Measurements from ENCODE around the gene CSH2. TPM values are rescaled to one million over a fixed set of nuclear protein-coding genes. Genes with fewer than 3 reads are reported as not detected.
A peak's percentile ranks its signal among the peaks of the same experiment; 100 is the strongest.
"Not testable (repeated sequence)": the region's sequence is repeated elsewhere in the genome, so short reads cannot be mapped to it uniquely, and the experiment has no call there.

The CSH2 gene
- total RNA-seq, 1 experiment from 2014 or later: not detected

GRCh38 chr17:63896524-63897354 is 23.3 kb upstream of the CSH2 start, which contains the start of gene CSH1:
Gene CSH1 (minus strand): TSS chr17:63896574. CDS start chr17:63896511, 63 bp downstream.
- DNase-seq (ENCODE audit: low read depth): not testable (repeated sequence)

GRCh38 chr17:63894821-63895220 is 21.3 kb upstream of the CSH2 start:
- not testable (repeated sequence) for DNase-seq (ENCODE audit: low read depth)

GRCh38 chr17:63894021-63894420 is 20.5 kb upstream of the CSH2 start:
- DNase-seq (ENCODE audit: low read depth): not testable (repeated sequence)

GRCh38 chr17:63892316-63893037 is 19.0 kb upstream of the CSH2 start:
- DNase-seq (ENCODE audit: low read depth): not testable (repeated sequence)

- peak; percentile 18 for DNase-seq (ENCODE audit: low read depth)
Observed at GRCh38 chr17:63889026-63889848, 15.8 kb upstream of the CSH2 start.

GRCh38 chr17:63885119-63885518 is 11.6 kb upstream of the CSH2 start:
- not testable (repeated sequence) for DNase-seq (ENCODE audit: low read depth)

- DNase-seq (ENCODE audit: low read depth): not testable (repeated sequence)
Observed at GRCh38 chr17:63882626-63883126, 9.2 kb upstream of the CSH2 start.

GRCh38 chr17:63881935-63882601 is 8.6 kb upstream of the CSH2 start, which contains the start of gene GH2:
Gene GH2 (minus strand): TSS chr17:63881944. CDS start chr17:63881801, 143 bp downstream.
- peak; percentile 41 for DNase-seq (ENCODE audit: low read depth)

GRCh38 chr17:63881337-63881736 is 7.9 kb upstream of the CSH2 start:
- DNase-seq (ENCODE audit: low read depth): peak; percentile 13

GRCh38 chr17:63880706-63881105 is 7.2 kb upstream of the CSH2 start:
- DNase-seq (ENCODE audit: low read depth): no peak

- DNase-seq (ENCODE audit: low read depth): not testable (repeated sequence)
Observed at GRCh38 chr17:63878413-63878812, 4.9 kb upstream of the CSH2 start.

GRCh38 chr17:63874693-63875092 is 1.2 kb upstream of the CSH2 start:
- DNase-seq (ENCODE audit: low read depth): not testable (repeated sequence)

- DNase-seq (ENCODE audit: low read depth): not testable (repeated sequence)
Observed at GRCh38 chr17:63874061-63874626, 667 bp upstream of the CSH2 start.

GRCh38 chr17:63871646-63872365 is 1.7 kb downstream of the CSH2 start:
- peak; percentile 22 for DNase-seq (ENCODE audit: low read depth)

GRCh38 chr17:63870292-63870665 is 3.2 kb downstream of the CSH2 start:
- not testable (repeated sequence) for DNase-seq (ENCODE audit: low read depth)

GRCh38 chr17:63869491-63870291 is 3.8 kb downstream of the CSH2 start:
- DNase-seq (ENCODE audit: low read depth): not testable (repeated sequence)

GRCh38 chr17:63866625-63867024 is 6.9 kb downstream of the CSH2 start:
- not testable (repeated sequence) for DNase-seq (ENCODE audit: low read depth)

GRCh38 chr17:63859257-63859656 is 14.2 kb downstream of the CSH2 start:
- no peak for DNase-seq (ENCODE audit: low read depth)

- not testable (repeated sequence) for DNase-seq (ENCODE audit: low read depth)
Observed at GRCh38 chr17:63856425-63856824, 17.1 kb downstream of the CSH2 start.
